ENCODE data around the gene PLIN1. TPM values are rescaled to one million over a fixed set of nuclear protein-coding genes. Genes with fewer than 3 reads are reported as not detected.

The PLIN1 gene
- total and polyA plus RNA-seq, 2 of the 4 experiments (the other 2 are of a cell fraction): under 0.01 to 0.07 TPM

- Histone ChIP-seq H2BK5ac (ENCODE audit: low read depth, low read length, poor library complexity, severe bottlenecking) (no peak overlapping the region), H2AFZ (replicated peaks; ENCODE audit: low read length, poor library complexity) (no peak overlapping the region), H3K27me3 (ENCODE audit: control insufficient read depth, insufficient read depth, low read length) (no peaks in the 10 kb centered on the region), H4K5ac (ENCODE audit: low read depth, low read length) (no peak overlapping the region), H3K4me1 (ENCODE audit: control insufficient read depth, insufficient read depth, low read length) (no peaks in the 10 kb centered on the region), H3K9me1 (ENCODE audit: insufficient read depth, low read length) (no peaks in the 10 kb centered on the region), H4K20me1 (ENCODE audit: insufficient read depth, low read length) (no peaks in the 10 kb centered on the region), H4K8ac (ENCODE audit: low read depth in 2 of 2, low read length in 2 of 2) (no peak overlapping the region), H2BK20ac (ENCODE audit: low read depth, low read length) (no peak overlapping the region), H3K14ac (replicated peaks; ENCODE audit: low read depth, low read length) (no peak overlapping the region), H4K91ac (ENCODE audit: insufficient read depth, low read depth, low read length) (no peak overlapping the region), H3K79me1 (ENCODE audit: low read depth in 1 of 2, low read length in 2 of 2) (peaks cover 3% of the 10 kb centered on the region in 2 experiments; a peak in 2 of 4 replicates), H3K23ac (ENCODE audit: low read depth, low read length) (no peak overlapping the region), H3K4ac (ENCODE audit: low read depth, low read length) (no peak overlapping the region), H3K27ac (ENCODE audit: insufficient read depth, low read length) (no peak overlapping the region), H2BK120ac (ENCODE audit: low read depth, low read length) (no peak overlapping the region), H3K18ac (ENCODE audit: low read depth, low read length) (no peak overlapping the region), H2BK15ac (ENCODE audit: low read depth, low read length) (no peak overlapping the region), H2AK5ac (ENCODE audit: low read depth, low read length) (no peak overlapping the region), H3K4me2 (ENCODE audit: low read depth, low read length) (no peak overlapping the region), H3K36me3 (ENCODE audit: control insufficient read depth, insufficient read depth, low read length) (peaks cover 83% of the 10 kb centered on the region), H3K56ac (ENCODE audit: extremely low read depth, insufficient read depth, low read length) (no peak overlapping the region), H2AK9ac (replicated peaks; ENCODE audit: low read depth, low read length, poor library complexity) (no peak overlapping the region), H3K4me3 (ENCODE audit: insufficient read depth, low read depth, low read length) (no peak overlapping the region), H3K9ac (ENCODE audit: low read depth, low read length) (no peak overlapping the region), H3K9me3 (ENCODE audit: control insufficient read depth, insufficient read depth, low read length) (no peaks in the 10 kb centered on the region)
- POLR2A ChIA-PET (ENCODE audit: unreplicated experiment): interaction anchor here (0.6 kb wide), 1 partner anchor 790 kb away, joined by 8 read pairs; no protein-coding TSS in a partner anchor
- dilution Hi-C loops (cut with HindIII; ENCODE audit: low sequenced_read_pairs, unreplicated experiment): no loop called here
- no peak for ATAC-seq (ENCODE audit: low read depth)
- CTCF ChIA-PET: no interaction called here
- in situ Hi-C loops (cut with MboI; ENCODE audit: low sequenced_read_pairs): no loop called here
- TF ChIP-seq BHLHE40 (IDR thresholded peaks at IDR 0.05; ENCODE audit: low read depth, low read length) (no peak), POLR2A (IDR thresholded peaks at IDR 0.05; ENCODE audit: low read depth, low read length) (no peak), MAFK (IDR thresholded peaks at IDR 0.05; ENCODE audit: low read depth, low read length) (no peak)
- TF ChIP-seq, protein P1, sequence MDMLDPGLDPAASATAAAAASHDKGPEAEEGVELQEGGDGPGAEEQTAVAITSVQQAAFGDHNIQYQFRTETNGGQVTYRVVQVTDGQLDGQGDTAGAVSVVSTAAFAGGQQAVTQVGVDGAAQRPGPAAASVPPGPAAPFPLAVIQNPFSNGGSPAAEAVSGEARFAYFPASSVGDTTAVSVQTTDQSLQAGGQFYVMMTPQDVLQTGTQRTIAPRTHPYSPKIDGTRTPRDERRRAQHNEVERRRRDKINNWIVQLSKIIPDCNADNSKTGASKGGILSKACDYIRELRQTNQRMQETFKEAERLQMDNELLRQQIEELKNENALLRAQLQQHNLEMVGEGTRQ (IDR thresholded peaks at IDR 0.05; ENCODE audit: low read depth, low read length): no peak
- TF ChIP-seq, protein P2, sequence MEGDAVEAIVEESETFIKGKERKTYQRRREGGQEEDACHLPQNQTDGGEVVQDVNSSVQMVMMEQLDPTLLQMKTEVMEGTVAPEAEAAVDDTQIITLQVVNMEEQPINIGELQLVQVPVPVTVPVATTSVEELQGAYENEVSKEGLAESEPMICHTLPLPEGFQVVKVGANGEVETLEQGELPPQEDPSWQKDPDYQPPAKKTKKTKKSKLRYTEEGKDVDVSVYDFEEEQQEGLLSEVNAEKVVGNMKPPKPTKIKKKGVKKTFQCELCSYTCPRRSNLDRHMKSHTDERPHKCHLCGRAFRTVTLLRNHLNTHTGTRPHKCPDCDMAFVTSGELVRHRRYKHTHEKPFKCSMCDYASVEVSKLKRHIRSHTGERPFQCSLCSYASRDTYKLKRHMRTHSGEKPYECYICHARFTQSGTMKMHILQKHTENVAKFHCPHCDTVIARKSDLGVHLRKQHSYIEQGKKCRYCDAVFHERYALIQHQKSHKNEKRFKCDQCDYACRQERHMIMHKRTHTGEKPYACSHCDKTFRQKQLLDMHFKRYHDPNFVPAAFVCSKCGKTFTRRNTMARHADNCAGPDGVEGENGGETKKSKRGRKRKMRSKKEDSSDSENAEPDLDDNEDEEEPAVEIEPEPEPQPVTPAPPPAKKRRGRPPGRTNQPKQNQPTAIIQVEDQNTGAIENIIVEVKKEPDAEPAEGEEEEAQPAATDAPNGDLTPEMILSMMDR (conservative IDR thresholded peaks at IDR 0.05; ENCODE audit: low read depth, low read length): no peak
- intact Hi-C loops (cut with micrococcal nuclease): no loop called here
- no peak for DNase-seq
- WGBS, 2 experiments (ENCODE audit: extremely low coverage in 2 of 2, insufficient read length in 1 of 2): 94% methylated on average over 5 of the region's 8 CpGs; no CpG with 5 or more reads in 1 of the 2 experiments
- BruUV-seq (replicated peaks): no TSS peak
Observed at GRCh38 chr15:89627256-89627970, 51.8 kb downstream of the PLIN1 start.

Measured in IMR-90 (cell line).